AG10803 (cell line): ENCODE results near the gene ADGRA1.

Experiments used
- DNase-seq: peaks from one replicate; pipeline ENCODE4 v3.0.0; 2010; ENCODE audit warnings: low read depth
- H3K4me3 ChIP-seq: 2 replicates; pipeline ENCODE4 v1.5.1; 2011; ENCODE audit warnings: mild to moderate bottlenecking, low read length, control low read depth
- CTCF ChIP-seq: conservative IDR thresholded peaks from 2 replicates; pipeline ENCODE4 v1.5.1; 2011; ENCODE audit warnings: mild to moderate bottlenecking, low read length, control low read depth, inconsistent platforms

Gene ADGRA1

GRCh38 chr10:133056651-133057178 lies 31.0 kb upstream of the ADGRA1 start:
- no peak for DNase-seq
- no peak overlapping the region for H3K4me3 ChIP-seq
- no peak for TF ChIP-seq CTCF

GRCh38 chr10:133058331-133059092 lies 29.2 kb upstream of the ADGRA1 start:
- no peak overlapping the region for H3K4me3 ChIP-seq
- TF ChIP-seq CTCF = no peak
- peak; percentile 1 for DNase-seq

GRCh38 chr10:133059093-133059470 lies 28.6 kb upstream of the ADGRA1 start:
- H3K4me3 ChIP-seq = no peak overlapping the region
- no peak for DNase-seq
- no peak for TF ChIP-seq CTCF

GRCh38 chr10:133059571-133059970 lies 28.2 kb upstream of the ADGRA1 start:
- H3K4me3 ChIP-seq = no peak overlapping the region
- TF ChIP-seq CTCF = no peak
- DNase-seq = no peak

- TF ChIP-seq CTCF = no peak
- DNase-seq = no peak
- no peak overlapping the region for H3K4me3 ChIP-seq
These were observed 27.7 kb upstream of the ADGRA1 start for GRCh38 chr10:133060022-133060421.

- no peak for DNase-seq
- no peak for TF ChIP-seq CTCF
- H3K4me3 ChIP-seq = no peak overlapping the region
These were observed 27.3 kb upstream of the ADGRA1 start for GRCh38 chr10:133060466-133060865.

- H3K4me3 ChIP-seq = no peak overlapping the region
- TF ChIP-seq CTCF = no peak
- DNase-seq = no peak
These were observed 26.8 kb upstream of the ADGRA1 start for GRCh38 chr10:133060881-133061280.
